Eye (tissue), 1 donor: ENCODE results near the gene GAA.
"Not testable (repeated sequence)": the region's sequence is repeated elsewhere in the genome, so short reads cannot be mapped to it uniquely, and the experiment has no call there.

ENCODE experiments used
- DNase-seq: peaks from one replicate; pipeline ENCODE4 v3.0.0-alpha.2; 2015

Gene GAA

DNA sequence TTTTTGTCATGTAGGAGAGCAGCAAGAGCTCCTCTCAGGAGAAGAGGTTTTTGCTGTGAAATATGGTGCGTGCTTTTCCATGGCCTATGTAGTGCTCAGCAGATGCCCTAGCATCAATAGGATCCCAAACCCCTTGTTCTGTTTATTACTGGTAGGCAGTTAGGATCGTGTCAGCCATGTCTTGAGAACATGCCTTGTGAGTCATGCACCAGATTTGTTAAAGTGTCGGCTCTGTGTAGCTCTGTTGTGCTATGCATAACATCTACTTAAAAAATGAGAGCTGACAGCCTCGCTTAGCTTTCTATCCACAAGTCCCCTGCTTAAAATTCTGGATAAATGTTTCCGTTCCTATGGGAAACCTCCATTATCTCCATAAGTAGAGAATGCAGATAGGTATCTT is 50.0 kb downstream of the GAA start:
- DNase-seq = no peak

DNA sequence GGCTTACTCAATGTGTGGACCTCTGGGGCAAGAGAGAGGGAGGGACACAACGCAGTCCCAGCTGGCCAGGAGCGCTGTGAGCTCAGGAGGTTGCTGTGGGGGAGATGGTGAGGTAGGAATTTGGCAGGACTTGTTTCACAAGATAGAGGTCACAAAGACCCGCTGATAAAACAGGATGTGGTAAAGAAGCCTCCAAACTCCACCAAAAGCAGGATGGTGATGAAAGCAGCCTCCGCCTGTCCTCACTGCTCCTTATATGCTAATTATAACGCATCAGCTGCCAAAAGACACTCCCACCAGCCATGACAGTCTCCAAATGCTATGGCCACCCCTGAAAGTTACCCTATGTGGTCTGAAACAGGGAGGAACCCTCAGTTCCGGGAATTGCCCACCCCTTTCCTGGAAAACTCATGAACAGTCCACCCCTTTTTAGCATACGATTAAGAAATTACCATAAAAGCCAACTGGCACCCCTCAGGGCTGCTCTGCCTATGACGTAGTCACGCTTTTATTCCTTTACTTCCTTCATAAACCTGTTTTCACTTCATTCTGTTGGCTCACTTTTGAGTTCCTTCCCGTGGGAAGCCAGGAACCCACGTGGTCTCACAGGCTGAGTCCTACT is 50.8 kb downstream of the GAA start:
- DNase-seq = no peak

DNA sequence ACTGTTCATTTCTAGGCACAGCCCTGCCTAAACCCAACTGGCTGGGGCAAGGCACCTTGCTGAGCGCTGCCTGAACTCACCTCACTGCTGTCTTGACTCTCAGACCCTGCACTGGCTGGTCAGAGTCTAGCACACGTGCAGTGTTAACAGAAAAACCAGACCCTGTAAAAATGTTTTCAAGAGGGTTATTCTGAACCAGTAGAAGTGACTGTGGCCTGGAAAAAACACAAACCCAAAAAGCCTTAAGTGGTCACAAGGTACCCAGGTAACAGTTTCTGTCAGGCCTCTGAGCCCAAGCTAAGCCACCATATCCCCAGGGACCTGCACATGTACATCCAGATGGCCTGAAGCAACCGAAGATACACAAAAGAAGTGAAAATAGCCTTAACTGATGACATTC is 51.6 kb downstream of the GAA start:
- no peak for DNase-seq

DNA sequence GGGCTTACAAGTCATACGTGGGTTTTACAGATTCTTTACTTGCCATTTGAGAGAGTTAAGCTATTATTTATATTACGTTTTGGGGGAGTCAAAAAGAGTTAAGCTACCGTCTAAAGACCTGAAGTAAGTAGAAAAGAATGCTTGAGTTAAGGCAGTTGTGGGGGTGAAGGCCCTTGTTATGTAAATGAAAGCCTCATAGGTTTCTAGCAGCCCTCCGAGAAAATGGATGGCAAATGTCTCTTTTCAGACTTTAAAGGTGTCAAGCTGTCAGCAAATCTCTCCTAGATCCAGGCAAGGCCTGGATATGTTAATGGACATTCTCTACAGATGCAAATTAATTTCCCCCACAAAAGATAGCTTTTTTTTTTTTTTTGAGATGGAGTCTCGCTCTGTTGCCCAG is 52.8 kb downstream of the GAA start:
- DNase-seq = no peak

DNA sequence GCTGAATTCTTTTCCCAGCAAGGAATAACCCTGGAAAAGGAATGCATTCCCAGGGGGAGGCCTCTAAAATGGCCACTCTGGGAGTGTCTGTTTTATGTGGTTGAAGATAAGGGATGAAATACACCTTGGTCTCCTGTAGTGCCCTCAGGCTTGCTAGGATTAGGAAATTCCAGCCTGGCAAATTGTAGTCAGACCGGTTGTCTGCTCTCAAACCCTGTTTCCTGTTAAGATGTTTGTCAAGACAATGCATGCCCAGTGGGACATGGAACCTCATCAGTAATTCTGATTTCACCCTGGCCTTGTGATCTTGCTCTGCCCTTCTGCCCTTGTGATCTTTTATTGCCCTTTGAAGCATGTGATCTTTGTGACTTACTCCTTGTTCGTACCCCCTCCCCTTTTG is 54.2 kb downstream of the GAA start:
- not testable (repeated sequence) for DNase-seq

DNA sequence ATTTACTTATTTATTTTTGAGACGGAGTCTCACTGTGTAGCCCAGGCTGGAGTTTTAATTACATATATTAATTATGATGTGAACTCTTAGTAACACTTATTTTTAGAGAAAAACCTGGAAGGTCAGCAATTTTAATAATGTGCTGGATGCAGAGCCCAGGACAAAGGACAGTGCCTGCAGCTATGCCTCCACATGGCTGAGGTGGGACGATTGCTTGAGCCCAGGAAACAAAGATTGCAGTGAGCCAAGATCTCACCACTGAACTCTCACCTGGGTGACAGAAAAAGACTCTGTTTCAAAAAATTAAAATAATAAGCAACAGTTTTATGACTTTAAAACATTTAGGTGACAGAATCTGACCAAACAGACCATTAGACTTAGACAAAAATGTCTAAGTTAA is 57.5 kb downstream of the GAA start:
- no peak for DNase-seq

DNA sequence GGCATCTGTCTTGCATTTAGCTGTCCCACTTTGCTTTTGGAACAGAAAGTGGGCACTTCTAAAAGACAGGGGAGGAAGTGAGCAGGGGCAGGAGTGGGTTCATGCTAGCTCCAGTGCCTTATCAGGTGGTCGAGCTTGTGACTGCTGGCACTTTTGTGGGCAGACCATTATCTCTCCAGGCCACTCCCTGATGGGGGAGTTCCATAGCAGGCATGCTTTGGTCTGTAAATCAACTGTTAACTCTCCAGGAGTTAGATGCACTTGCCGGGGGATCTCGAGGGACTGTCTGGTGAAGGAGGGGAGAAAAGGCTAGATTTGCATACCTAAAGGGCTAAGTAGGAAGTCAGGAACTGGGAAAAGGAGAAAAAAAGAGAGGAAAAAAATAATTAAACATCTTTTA is 59.2 kb downstream of the GAA start:
- DNase-seq = peak; percentile 28

DNA sequence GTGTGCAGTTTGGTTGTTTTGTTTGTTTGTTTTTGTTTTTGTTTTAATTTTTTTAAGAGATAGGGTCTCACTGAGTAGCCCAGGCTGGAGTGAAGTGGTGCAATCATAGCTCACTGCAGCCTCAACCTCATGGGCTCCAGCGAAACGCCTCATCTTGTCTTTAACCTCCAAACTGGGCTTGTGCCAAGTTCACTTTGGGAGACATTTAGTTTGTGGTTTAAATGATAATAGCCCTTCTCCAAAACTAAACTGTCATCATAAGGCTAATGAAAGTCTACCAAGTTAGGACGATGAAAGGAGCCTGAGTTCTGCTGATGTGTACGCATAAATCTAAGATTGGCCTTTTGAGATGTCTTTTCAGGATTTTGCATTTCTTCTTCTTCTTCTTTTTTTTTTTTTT is 62.0 kb downstream of the GAA start:
- no peak for DNase-seq

DNA sequence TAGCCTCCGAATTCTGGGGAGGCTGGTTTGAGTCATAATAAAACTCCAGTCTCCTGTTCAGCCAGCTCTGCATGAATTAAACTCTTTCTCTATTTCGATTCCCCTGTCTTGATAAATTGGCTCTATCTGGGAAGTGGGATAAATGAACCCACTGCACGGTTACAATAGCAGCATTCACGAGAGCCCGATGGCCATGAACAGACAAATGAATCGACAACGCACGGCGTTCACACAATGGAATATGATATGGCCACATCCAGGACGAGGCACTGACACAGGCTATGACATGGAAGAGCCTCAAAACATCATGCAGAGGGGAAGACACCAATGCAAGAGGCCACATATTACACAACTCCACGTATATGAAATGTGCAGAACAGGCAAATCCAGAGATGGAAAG is 62.8 kb downstream of the GAA start:
- DNase-seq = no peak

DNA sequence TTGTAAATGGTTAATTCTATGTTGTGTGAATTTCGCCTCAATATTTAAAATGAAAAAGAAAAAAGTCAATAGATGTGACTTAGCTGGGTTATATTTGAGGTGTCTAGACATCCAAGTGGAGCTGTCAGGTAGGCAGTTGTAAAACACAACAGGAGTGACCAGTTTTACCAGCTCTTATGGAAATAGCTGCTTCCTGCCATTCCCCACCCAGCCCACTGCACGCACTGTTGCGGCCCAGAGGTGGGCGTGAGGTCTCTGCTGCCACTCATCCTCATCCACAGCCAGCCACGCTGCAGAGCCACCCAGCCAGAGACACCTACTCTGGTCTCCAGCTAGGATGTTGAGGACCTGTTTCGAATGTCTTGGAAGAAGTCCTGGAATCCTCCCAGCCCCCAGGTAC is 65.1 kb downstream of the GAA start:
- no peak for DNase-seq

DNA sequence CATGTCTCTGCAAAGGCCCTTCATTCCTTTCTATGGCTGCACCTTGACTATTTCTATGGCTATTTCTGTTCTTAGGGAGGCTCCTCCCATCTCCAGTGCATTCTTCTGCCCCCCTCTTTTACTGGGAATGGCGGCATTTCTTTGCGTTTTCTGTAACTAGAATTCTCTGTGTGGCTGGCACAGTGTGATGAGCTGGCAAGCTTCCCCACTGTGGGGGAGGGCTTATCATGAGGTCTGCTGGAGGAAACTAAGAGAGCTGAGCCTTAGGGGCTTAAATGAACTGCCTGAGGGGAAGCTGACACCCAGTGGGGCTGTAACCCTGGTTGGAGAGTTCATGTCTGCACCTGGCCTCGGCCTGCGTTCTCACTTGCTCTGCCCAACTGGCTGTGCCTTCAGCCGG is 67.0 kb downstream of the GAA start:
- DNase-seq = no peak

DNA sequence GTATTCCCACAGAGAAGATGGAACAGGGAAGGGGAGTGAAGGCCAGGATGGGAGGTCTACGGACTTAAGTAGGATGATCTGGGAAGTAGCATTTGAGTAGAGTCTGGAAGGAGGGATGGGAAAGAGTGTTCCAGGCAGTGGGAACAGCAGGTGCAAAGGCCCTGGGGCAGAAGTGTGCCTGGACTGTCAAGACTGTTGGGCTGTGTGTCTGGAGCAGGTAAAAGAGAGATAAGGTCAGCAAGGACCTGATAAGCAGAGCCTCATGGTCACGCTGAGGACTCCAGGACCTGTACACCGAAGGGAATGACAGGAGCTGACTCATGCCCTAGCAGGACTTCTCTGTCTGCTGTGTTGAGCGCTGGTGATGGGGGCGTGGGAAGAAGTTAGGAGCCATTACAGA is 67.7 kb downstream of the GAA start:
- no peak for DNase-seq
